NOMO-1 treated with DMSO at 0.1 percent for 48 hours (cell line): ENCODE measurements around the gene UGCG.

ENCODE experiments used
- DNase-seq: peaks from one replicate; lab custom pipeline; 2025; ENCODE audit not compliant: unreplicated experiment; lab: John Stamatoyannopoulos, UW

UGCG gene

GRCh38 chr9:111978616-111979015 is 82.0 kb downstream of the UGCG start:
- no peak for DNase-seq

GRCh38 chr9:111979561-111979960 is 82.9 kb downstream of the UGCG start:
- no peak for DNase-seq

- DNase-seq, result no peak
Observed at GRCh38 chr9:111980398-111980797, 83.8 kb downstream of the UGCG start.

GRCh38 chr9:111983484-111983908 is 86.9 kb downstream of the UGCG start:
- DNase-seq, result peak; percentile 44

GRCh38 chr9:111984086-111984802 is 87.6 kb downstream of the UGCG start:
- no peak for DNase-seq
